Brain pericyte (primary cell): ENCODE data around the gene TRIM37.
"Not testable (repeated sequence)": the region's sequence is repeated elsewhere in the genome, so short reads cannot be mapped to it uniquely, and the experiment has no call there.

Experiments used
- DNase-seq: peaks from one replicate; pipeline ENCODE4 v3.0.0-alpha.2; 2012; ENCODE audit warnings: low read depth, low spot score

TRIM37 gene

GRCh38 chr17:59110973-59111372, 4.3 kb upstream of the TRIM37 start:
- DNase-seq = no peak

GRCh38 chr17:59108400-59109102, 1.9 kb upstream of the TRIM37 start:
- DNase-seq = no peak

- DNase-seq = no peak
Measured at GRCh38 chr17:59107306-59107670, 608 bp upstream of the TRIM37 start.

DNA sequence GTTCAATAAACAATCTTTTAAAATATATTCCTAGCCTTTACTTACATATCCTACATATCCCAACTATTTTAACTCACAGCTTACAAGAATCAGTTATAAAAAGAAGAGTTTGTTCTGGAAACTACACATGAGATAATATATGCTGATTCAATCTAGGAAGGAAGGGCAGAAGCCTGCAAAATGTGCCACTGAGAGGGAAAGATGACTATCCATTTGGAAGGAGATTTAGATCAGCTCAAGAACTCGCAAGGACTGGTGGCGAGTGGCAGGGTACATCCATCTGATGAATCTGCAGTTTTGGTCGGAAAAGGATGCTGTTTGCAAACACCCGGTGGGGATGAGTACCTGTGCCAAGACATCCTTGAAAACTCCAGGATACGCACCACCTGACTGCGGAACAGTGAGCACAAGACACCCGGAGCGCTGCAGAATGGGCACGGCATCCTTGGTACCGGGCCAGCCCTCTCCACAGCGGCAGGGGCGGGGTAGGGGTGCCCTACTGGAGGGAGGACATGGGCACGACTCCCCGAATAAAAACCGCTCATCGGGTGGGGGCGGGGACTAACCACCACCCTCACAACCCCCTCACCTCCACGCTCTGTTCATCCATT, 723 bp downstream of the TRIM37 start:
- DNase-seq = no peak

GRCh38 chr17:59101178-59101577, 5.5 kb downstream of the TRIM37 start:
- DNase-seq = no peak

GRCh38 chr17:59097876-59098275, 8.8 kb downstream of the TRIM37 start:
- no peak for DNase-seq

- DNase-seq = no peak
Measured at GRCh38 chr17:59094861-59095530, 11.7 kb downstream of the TRIM37 start.

DNA sequence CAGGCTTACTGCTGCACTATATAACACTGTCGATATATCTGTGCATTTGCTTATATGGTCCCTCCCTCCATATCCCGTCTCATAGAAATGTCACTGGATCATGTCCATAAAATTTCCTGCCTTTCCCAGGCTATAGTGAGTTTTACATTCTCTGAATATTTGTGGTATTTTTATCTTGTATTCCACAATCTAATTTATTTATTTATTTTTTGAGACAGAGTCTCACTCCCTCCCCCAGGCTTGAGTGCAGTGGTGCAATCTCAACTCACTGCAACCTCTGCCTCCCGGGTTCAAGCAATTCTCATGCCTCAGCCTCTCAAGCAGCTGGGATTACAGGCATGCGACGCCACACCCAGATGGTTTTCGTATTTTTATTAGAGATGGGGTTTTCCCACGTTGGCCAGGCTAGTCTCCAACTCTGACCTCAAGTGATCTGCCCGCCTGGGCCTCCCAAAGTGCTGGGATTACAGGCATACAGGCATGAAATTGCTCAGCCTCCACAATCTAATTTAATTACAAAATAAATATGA, 12.9 kb downstream of the TRIM37 start:
- DNase-seq = peak; percentile 58

GRCh38 chr17:59093145-59093701, 13.5 kb downstream of the TRIM37 start:
- no peak for DNase-seq

GRCh38 chr17:59090593-59090992, 16.1 kb downstream of the TRIM37 start:
- DNase-seq = not testable (repeated sequence)

GRCh38 chr17:59084154-59084553, 22.5 kb downstream of the TRIM37 start:
- no peak for DNase-seq

- no peak for DNase-seq
Measured at GRCh38 chr17:59074494-59074893, 32.2 kb downstream of the TRIM37 start.

GRCh38 chr17:59073972-59074371, 32.7 kb downstream of the TRIM37 start:
- DNase-seq = no peak

GRCh38 chr17:59069856-59070255, 36.8 kb downstream of the TRIM37 start:
- no peak for DNase-seq

GRCh38 chr17:59067756-59068155, 38.9 kb downstream of the TRIM37 start:
- DNase-seq = no peak

- DNase-seq = no peak
Measured at GRCh38 chr17:59067340-59067739, 39.3 kb downstream of the TRIM37 start.

DNA sequence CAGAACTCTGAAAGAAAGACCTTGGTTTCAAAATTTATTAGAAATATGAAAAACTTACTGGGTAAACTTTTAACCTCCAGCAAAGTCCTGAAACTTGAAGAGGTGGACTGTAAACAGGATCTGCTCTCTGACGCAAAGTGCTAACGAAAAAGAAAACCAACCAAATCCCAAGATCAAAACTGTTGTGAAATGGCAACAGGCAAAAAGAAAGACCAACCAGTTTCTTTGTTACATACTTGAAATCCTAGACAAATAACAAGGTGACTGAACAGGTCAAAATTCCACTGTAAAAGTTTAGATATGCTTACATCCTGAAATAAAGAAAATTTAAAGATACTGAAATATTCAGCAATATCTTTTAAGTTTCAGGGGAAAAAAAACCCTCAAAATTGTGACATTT, 44.2 kb downstream of the TRIM37 start:
- no peak for DNase-seq

- no peak for DNase-seq
Measured at GRCh38 chr17:59056857-59057256, 49.8 kb downstream of the TRIM37 start.

GRCh38 chr17:59049798-59050197, 56.9 kb downstream of the TRIM37 start:
- DNase-seq = no peak

- no peak for DNase-seq
Measured at GRCh38 chr17:59047616-59048015, 59.1 kb downstream of the TRIM37 start.

GRCh38 chr17:59046192-59046591, 60.5 kb downstream of the TRIM37 start:
- DNase-seq = no peak

DNA sequence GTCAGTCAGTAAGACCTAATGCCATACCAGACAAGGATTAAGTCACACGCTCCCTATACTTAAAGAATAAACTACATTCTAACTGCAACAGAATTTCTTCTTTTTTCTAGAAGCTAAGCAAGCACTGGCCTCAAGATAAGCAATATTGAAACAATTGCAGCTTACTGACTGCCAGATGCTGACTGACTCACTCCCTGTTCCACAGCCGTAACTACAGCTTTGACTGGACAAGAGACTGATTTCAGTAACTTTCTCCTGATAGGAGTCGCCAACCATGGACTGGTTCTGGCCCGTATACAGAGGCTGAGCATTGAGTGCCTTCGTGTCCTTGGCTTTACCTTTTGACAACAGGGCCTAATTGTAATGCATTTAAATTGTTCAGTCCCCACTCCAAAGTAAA, 67.9 kb downstream of the TRIM37 start:
- no peak for DNase-seq
